Heart left ventricle (tissue), 16 donors: Measurements from ENCODE around the gene WLS. TPM values are rescaled to one million over a fixed set of nuclear protein-coding genes. Genes with fewer than 3 reads are reported as not detected.

Source experiments
- ATAC-seq, 4 donors: fragments of 200-7000 bp; cut with Tn5 transposase; one replicate each; pipeline ENCODE4 v1.9.1; 2020 to 2022; ENCODE audit warnings: moderate library complexity in 4 of 4, mild to moderate bottlenecking in 3 of 4, moderate number of reproducible peaks in 1 of 4
- DNase-seq, 5 donors: peaks; one replicate each; pipeline ENCODE4 v3.0.0-alpha.2; 2020
- H3K27ac ChIP-seq, 12 donors: fragments of 200-600 bp; sonication (generic) in 4 of 12; one replicate each; pipeline versions ENCODE4 v1.5.0 to v1.8.0; 2016 to 2022; ENCODE audit warnings: mild to moderate bottlenecking in 2 of 12
- H3K27me3 ChIP-seq, 9 donors: fragments of 200-600 bp; sonication (generic) in 2 of 9; one replicate each; pipeline versions ENCODE4 v1.5.1 to v1.8.0; 2016 to 2022; ENCODE audit warnings: mild to moderate bottlenecking in 3 of 9
- H3K36me3 ChIP-seq, 9 donors: fragments of 200-600 bp; sonication (generic) in 2 of 9; one replicate each; pipeline versions ENCODE4 v1.5.0 to v1.8.0; 2018 to 2022; ENCODE audit warnings: mild to moderate bottlenecking in 2 of 9
- H3K4me1 ChIP-seq, 12 donors: fragments of 200-600 bp; sonication (generic) in 4 of 12; one replicate each; pipeline versions ENCODE4 v1.5.0 to v1.8.0; 2016 to 2022; ENCODE audit warnings: mild to moderate bottlenecking in 3 of 12
- H3K4me3 ChIP-seq, 12 donors: fragments of 200-600 bp; sonication (generic) in 4 of 12; one replicate each; pipeline versions ENCODE4 v1.5.0 to v1.8.0; 2017 to 2022; ENCODE audit warnings: mild to moderate bottlenecking in 9 of 12, moderate library complexity in 4 of 12
- H3K9me3 ChIP-seq, 12 donors: fragments of 200-600 bp; sonication (generic) in 4 of 12; one replicate each; pipeline versions ENCODE4 v1.5.0 to v1.8.0; 2016 to 2022; ENCODE audit warnings: mild to moderate bottlenecking in 1 of 12
- CTCF ChIP-seq, 12 donors: fragments of 200-600 bp; sonication (generic) in 4 of 12; IDR thresholded peaks; one replicate each; pipeline versions ENCODE4 v1.5.0 to v1.8.0; 2018 to 2022; ENCODE audit warnings: antibody characterized with exemption in 12 of 12, mild to moderate bottlenecking in 5 of 12
- POLR2A ChIP-seq, 2 donors: fragments of 450-650 bp; IDR thresholded peaks; one replicate each; pipeline ENCODE4 v1.6.1; 2017; ENCODE audit warnings: antibody characterized with exemption in 2 of 2, mild to moderate bottlenecking in 2 of 2, moderate library complexity in 2 of 2
- WGBS, 4 donors: extraction: QIAGEN DNeasy Blood & Tissue Kit in 2 of 4; methylation state at CpG; one replicate each; pipeline versions ENCODE4 v1.1.5 to v1.1.7; 2013 to 2018; 5-methylcytosine and 5-hydroxymethylcytosine counted together
- intact Hi-C, 10 donors: fragments of 100-400 bp; cut with DNase I; formaldehyde crosslinking; loops; one replicate each; pipeline versions ENCODE4 v1.11.1 to v1.14.2; 2022
- polyA plus RNA-seq, 2 donors: library from polyadenylated mRNA; stranded (reverse); fragments of 200-250 nt; gene quantifications; one replicate each; pipeline ENCODE4 v1.2.3, GENCODE V29; 2013
- total RNA-seq, 9 donors: library from RNA; depleted of rRNA in 2 of 9; stranded (reverse); fragments of >200 nt in 2 of 9; fragmentation: NEBNext Ultra II Directional in 3 of 9; extraction: Animal tissue kit (Norgen Biotek cat#: 25700) in 3 of 9; gene quantifications; one replicate each; pipeline versions ENCODE4 v1.1.0 to v1.2.4, GENCODE V29; 2016 to 2023
- donor health status: ischemic (EF 13 %, LVEDD 7.1; RV severe dilation, severe dysfunction).
- donor health status: healthy with polysubstance abuse.
- donor health status: DM: no; HTN: yes; CAD: no.
- donor health status: DM: no; HTN: no; CAD: no.
- donor health status: ischemic (EF 25% LVEDD 6.9; RV normal size, moderate dysfunction).
- donor health status: ischemic (EF 25% LVEDD 5.7; RV mildly dilated, moderate dysfunction).
- donor health status: healthy.
- donor health status: DM: yes; HTN: yes; CAD: no.
- donor health status: ischemic (EF 35%, LVEDD 5.7; RV mildly dilated, moderate dysfunction).
- donor health status: nonischemic (EF 11% LVEDD 7.7; RV severe dilation, severe dysfunction).
- donor health status: DM: yes; HTN: yes; CAD: no.
- donor health status: PGD.
- donor health status: ischemic (EF 29% LVEDD 5.4; RV normal size, mild dysfunction).
- donor health status: nonischemic (EF 23%, LVEDD 6.1; RV moderate dilation, normal function).

The WLS gene
- total and polyA plus RNA-seq, 11 donors: 36.5 to 115 (median 101) TPM

GRCh38 chr1:68166348-68166747 is 66.0 kb downstream of the WLS start:
- intact Hi-C loops: loop anchor here in 1 of 10 donors (5.0 kb wide), 2 partner anchors 44 to 66 kb away; partner anchors contain the start of gene WLS
- no peak overlapping the region for H3K4me3 ChIP-seq
- DNase-seq (no peak), ATAC-seq (no peak)
- TF ChIP-seq POLR2A (IDR thresholded peaks at IDR 0.05): no peak
- no peak for TF ChIP-seq CTCF (IDR thresholded peaks at IDR 0.05)
- peaks cover 0 to 10% (median 0%) of the 10 kb centered on the region in 9 donors for H3K36me3 ChIP-seq
- peaks cover 0 to 36% (median 14%) of the 10 kb centered on the region in 12 donors for H3K4me1 ChIP-seq
- 82 to 92% (median 87%) methylated on average over 2 of the region's 2 CpGs for WGBS, 4 donors
- H3K27ac ChIP-seq: no peak overlapping the region
- H3K9me3 ChIP-seq: no peaks in the 10 kb centered on the region
- no peaks in the 10 kb centered on the region for H3K27me3 ChIP-seq

GRCh38 chr1:68165665-68166064 is 66.7 kb downstream of the WLS start:
- H3K4me1 ChIP-seq: peaks cover 0 to 36% (median 14%) of the 10 kb centered on the region in 12 donors
- no peaks in the 10 kb centered on the region for H3K9me3 ChIP-seq
- ATAC-seq (no peak), DNase-seq (no peak)
- WGBS, 4 donors: 71 to 89% (median 84%) methylated on average over 5 of the region's 5 CpGs
- H3K27ac ChIP-seq: no peak overlapping the region
- TF ChIP-seq CTCF (IDR thresholded peaks at IDR 0.05): no peak
- no peak for TF ChIP-seq POLR2A (IDR thresholded peaks at IDR 0.05)
- H3K27me3 ChIP-seq: no peaks in the 10 kb centered on the region
- H3K36me3 ChIP-seq: peaks cover 0 to 10% (median 0%) of the 10 kb centered on the region in 9 donors
- no peak overlapping the region for H3K4me3 ChIP-seq
- intact Hi-C loops: loop anchor here in 1 of 10 donors (5.0 kb wide), 2 partner anchors 43 to 67 kb away; partner anchors contain the start of gene WLS

- H3K27ac ChIP-seq: no peak overlapping the region
- H3K36me3 ChIP-seq: peaks cover 0 to 10% (median 0%) of the 10 kb centered on the region in 9 donors
- peaks cover 0 to 36% (median 14%) of the 10 kb centered on the region in 12 donors for H3K4me1 ChIP-seq
- no peaks in the 10 kb centered on the region for H3K9me3 ChIP-seq
- DNase-seq (no peak), ATAC-seq (no peak)
- TF ChIP-seq CTCF (IDR thresholded peaks at IDR 0.05): no peak
- no peak for TF ChIP-seq POLR2A (IDR thresholded peaks at IDR 0.05)
- 84 to 100% (median 96%) methylated on average over 1 of the region's 1 CpG for whole genome bisulfite sequencing, 4 donors
- H3K27me3 ChIP-seq: no peaks in the 10 kb centered on the region
- intact Hi-C loops: loop anchor here in 1 of 10 donors (5.0 kb wide), 2 partner anchors 43 to 67 kb away; partner anchors contain the start of gene WLS
- H3K4me3 ChIP-seq: no peak overlapping the region
Observed at GRCh38 chr1:68164918-68165317, 67.4 kb downstream of the WLS start.

- DNase-seq: no peak
- peaks cover 0 to 21% (median 7%) of the 10 kb centered on the region in 9 donors for H3K36me3 ChIP-seq
- no peak overlapping the region for H3K27ac ChIP-seq
- H3K27me3 ChIP-seq: no peaks in the 10 kb centered on the region
- intact Hi-C loops: no loop called here
- TF ChIP-seq POLR2A (IDR thresholded peaks at IDR 0.05) (no peak), CTCF (IDR thresholded peaks at IDR 0.05) (no peak)
- no peaks in the 10 kb centered on the region for H3K9me3 ChIP-seq
- WGBS, 4 donors: 93 to 98% (median 96%) methylated on average over 25 to 26 of the region's 26 CpGs
- peaks cover 0 to 23% (median 6%) of the 10 kb centered on the region in 12 donors for H3K4me1 ChIP-seq
- ATAC-seq: no peak
- H3K4me3 ChIP-seq: no peak overlapping the region
Observed at GRCh38 chr1:68163220-68163619, 69.1 kb downstream of the WLS start.
